K562 (cell line): Measurements from ENCODE around the gene TAF3.

Experiments used
- CTCF ChIP-seq, 3 experiments: IDR thresholded peaks in 2 of 3; conservative IDR thresholded peaks in 1 of 3; 2 replicates each; pipeline ENCODE4 v1.5.1; 2011 to 2012; ENCODE audit warnings: low read length in 3 of 3, mild to moderate bottlenecking in 3 of 3, control low read depth in 2 of 3, improper control_type of control experiment in 1 of 3, inconsistent platforms in 1 of 3, low read depth in 1 of 3, mixed read lengths in 1 of 3, moderate library complexity in 1 of 3; ENCODE audit not compliant: insufficient read depth in 2 of 3
- ESRRA ChIP-seq: fragments of 450-650 bp; IDR thresholded peaks from 2 replicates; pipeline ENCODE4 v1.6.1; 2014; ENCODE audit warnings: low read depth, mild to moderate bottlenecking, moderate library complexity, borderline replicate concordance
- NR2C2 ChIP-seq, 2 experiments: fragments of 200-800 bp in 1 of 2; sonication (Bioruptor generic) in 1 of 2; sonication (generic) in 1 of 2; formaldehyde crosslinking in 1 of 2; IDR thresholded peaks; 2 replicates each; pipeline versions ENCODE4 v1.6.1 to v1.8.0; 2016 to 2022; ENCODE audit warnings: mild to moderate bottlenecking in 1 of 2, missing compliant biosample characterization in 1 of 2, missing genetic modification characterization in 1 of 2, missing genetic modification reagents in 1 of 2
- POLR2A ChIP-seq: fragments of 450-650 bp; conservative IDR thresholded peaks from 2 replicates; pipeline ENCODE4 v1.6.1; 2016
- POLR2AphosphoS5 ChIP-seq: IDR thresholded peaks from 2 replicates; pipeline ENCODE4 v1.6.1; 2011; ENCODE audit warnings: mild to moderate bottlenecking, low read depth, low read length, moderate library complexity; ENCODE audit not compliant: control insufficient read depth, insufficient read depth
- TBP ChIP-seq: optimal IDR thresholded peaks from 2 replicates; pipeline ENCODE3; 2011; ENCODE audit warnings: low read depth, low read length, improper control_type of control experiment
- TRIM24 ChIP-seq, 2 experiments: fragments of 450-650 bp; IDR thresholded peaks; 2 replicates each; pipeline ENCODE4 v1.6.1; 2016
- YY1 ChIP-seq, 3 experiments: IDR thresholded peaks; 2 replicates each; pipeline ENCODE4 v1.6.1; 2011; ENCODE audit warnings: low read length in 2 of 3, mild to moderate bottlenecking in 2 of 3, moderate library complexity in 2 of 3, borderline replicate concordance in 1 of 3, control low read depth in 1 of 3, low read depth in 1 of 3; ENCODE audit not compliant: insufficient read depth in 3 of 3, insufficient replicate concordance in 2 of 3, control insufficient read depth in 1 of 3, insufficient read length in 1 of 3; ENCODE audit errors: extremely low read depth in 1 of 3
- ZNF507 ChIP-seq: conservative IDR thresholded peaks from 2 replicates; pipeline ENCODE4 v1.6.1; 2017; ENCODE audit warnings: missing genetic modification characterization, missing compliant biosample characterization

DNA sequence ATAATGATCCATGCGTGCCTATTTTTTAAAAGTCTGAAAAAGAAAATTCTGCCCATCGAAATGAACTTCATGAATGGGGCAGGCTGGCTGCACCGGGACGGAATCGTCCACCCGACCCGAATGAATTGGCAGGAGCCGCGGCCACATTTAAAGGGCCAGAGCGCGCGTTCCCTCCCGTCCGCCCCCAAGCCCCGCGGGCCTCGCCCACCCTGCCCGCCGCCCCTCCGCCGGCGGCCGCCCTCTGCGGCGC is 235.9 kb downstream of the TAF3 start:
- TF ChIP-seq TBP (no peak), ZNF507 (tag) (no peak), POLR2A (no peak), NR2C2 (CRISPR knock-in tag; IDR thresholded peaks at IDR 0.05) (no peak), NR2C2 (tag; IDR thresholded peaks at IDR 0.05) (no peak), YY1 (IDR thresholded peaks at IDR 0.05; ENCODE audit: borderline replicate concordance in 1 of 3, control insufficient read depth in 1 of 3, extremely low read depth in 1 of 3, insufficient read depth in 3 of 3, insufficient read length in 1 of 3, insufficient replicate concordance in 2 of 3, low read depth in 1 of 3, low read length in 2 of 3) (no peak), TRIM24 (IDR thresholded peaks at IDR 0.05) (no peak), POLR2AphosphoS5 (no peak), CTCF (IDR thresholded peaks at IDR 0.05 in 2 of 3, conservative IDR thresholded peaks at IDR 0.05 in 1 of 3; ENCODE audit: insufficient read depth in 2 of 3, low read depth in 1 of 3, low read length in 3 of 3) (no peak), ESRRA (no peak)
